GM18517 (cell line): ENCODE measurements around the gene PRR27.

Experiments
- ATAC-seq: cut with Tn5 transposase; IDR thresholded peaks from one replicate; pipeline ENCODE4 v1.9.1; 2021; ENCODE audit warnings: mild to moderate bottlenecking, moderate library complexity; ENCODE audit not compliant: unreplicated experiment

Gene PRR27

GRCh38 chr4:70153937-70154336 is at the start of gene PRR27:
TSS of gene PRR27 (plus strand) at chr4:70154237. CDS start at chr4:70154376, 139 bp downstream.
- ATAC-seq = no peak

DNA sequence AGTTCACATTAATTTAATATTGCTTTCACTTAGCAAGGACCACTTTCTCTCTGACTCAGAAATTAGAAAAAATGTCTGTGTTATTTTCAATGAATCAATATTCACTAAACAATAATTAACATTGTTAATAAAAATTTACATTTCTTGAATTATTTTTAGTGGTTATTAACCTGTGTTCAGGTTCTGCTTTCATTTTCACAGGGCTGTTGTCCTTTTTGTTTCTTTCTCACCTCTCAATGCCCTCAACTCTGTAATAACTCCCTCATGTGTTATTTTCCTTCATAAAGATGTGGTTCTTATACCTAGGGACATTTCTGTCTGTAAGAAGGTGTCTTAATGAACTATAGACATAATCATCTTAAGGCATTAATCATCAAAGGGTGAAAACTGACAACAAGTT is 43.1 kb upstream of the PRR27 start:
- no peak for ATAC-seq

GRCh38 chr4:70113656-70114055 is 40.4 kb upstream of the PRR27 start:
- no peak for ATAC-seq

- no peak for ATAC-seq
These were observed 39.9 kb upstream of the PRR27 start for GRCh38 chr4:70114096-70114495.

DNA sequence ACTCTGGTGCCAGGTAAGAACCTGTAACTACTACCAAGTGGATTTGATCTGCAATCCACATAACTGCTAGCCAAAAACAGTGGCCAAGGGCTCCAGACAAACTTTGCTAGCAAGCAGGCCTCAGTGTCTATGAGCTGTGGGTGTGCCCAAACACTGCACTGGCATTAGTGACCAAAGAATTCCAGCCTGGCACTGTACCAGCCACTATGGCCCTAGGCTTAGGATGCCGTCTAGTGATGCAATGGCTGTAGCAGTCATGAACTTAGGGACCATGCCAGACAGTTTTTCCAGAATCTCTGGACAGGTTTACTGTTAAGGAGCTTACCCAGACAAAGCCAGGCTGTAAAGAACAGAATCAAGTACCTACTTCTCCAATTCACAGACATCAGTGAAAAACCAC is 33.7 kb upstream of the PRR27 start:
- ATAC-seq = no peak

DNA sequence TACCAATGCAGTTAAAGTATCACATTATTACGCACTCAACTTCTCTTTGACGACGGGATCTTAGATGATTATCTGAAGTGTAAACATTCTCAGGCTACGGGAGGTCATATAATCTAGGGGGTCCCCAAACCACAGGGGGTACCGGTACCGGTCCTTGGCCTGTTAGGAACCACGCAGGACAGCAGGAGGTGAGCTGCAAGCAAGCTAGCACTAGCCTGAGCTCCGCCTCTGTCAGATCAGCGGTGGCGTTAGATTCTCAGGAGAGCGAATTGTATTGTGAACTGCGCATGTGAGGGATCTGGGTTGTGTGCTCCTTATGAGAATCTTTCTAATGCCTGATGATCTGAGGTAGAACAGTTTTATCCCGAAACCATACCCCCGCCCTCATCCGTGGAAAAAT is 20.6 kb upstream of the PRR27 start:
- ATAC-seq = no peak

- ATAC-seq = no peak
These were observed 15.3 kb upstream of the PRR27 start for GRCh38 chr4:70138751-70139150.

DNA sequence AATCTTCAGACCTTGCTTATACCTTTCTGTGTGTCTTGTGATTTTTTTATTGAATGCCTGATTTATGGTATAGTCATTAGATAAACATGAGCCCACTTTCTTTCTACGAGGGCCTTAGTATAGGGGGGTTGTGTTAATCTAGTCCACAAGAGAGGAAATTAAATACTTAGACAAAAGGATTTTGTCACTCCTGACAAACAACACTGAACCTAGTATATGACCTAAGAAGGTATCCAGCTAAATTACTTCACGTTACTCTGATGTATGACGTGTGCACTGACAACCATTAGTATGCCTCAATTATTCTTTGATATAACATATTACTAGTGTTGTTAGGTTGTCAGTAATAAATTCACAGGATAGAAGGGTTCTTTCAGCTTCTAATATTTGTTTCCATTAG is 2.8 kb upstream of the PRR27 start:
- no peak for ATAC-seq

- ATAC-seq = no peak
These were observed 1.9 kb upstream of the PRR27 start for GRCh38 chr4:70152088-70152487.

- ATAC-seq = no peak
These were observed 4.5 kb downstream of the PRR27 start for GRCh38 chr4:70158576-70158975.

DNA sequence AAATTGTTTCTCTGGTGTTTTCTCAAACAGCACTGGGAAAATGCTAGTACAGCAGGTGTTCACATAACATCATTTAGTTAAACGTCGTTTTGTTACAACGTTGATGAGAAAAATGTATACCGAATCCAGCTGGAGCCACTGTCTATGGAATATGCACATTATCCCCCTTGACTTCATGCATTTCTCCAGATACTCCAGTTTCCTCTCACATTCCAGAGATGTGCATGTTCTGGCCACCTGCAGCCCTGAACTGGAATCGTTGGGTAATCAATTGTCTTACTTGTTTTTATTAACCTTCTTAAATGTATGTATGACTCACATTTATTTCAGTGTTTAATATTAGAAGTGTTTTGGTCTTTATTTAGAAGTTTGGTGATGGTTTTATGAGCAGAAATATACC is 23.1 kb downstream of the PRR27 start:
- ATAC-seq = no peak

GRCh38 chr4:70178075-70178660 is 24.1 kb downstream of the PRR27 start:
- no peak for ATAC-seq

DNA sequence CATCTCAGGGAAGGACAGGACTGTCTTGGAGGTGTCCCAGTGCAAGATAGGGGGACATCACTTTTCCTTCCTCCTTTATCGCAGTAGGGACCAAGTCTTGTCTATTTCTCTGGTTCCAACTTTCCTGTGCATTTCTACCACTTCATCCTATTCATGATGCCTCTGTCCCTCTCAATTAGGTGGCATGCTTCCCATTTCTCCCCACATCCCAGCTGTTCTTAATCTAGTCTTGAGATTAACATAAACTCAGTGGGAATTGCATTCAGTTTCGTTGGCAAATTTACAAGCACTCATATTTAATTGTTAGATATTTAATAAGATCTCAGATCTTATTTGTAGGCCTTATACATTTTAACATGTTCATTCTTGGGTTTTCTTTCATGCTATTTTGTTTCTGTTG is 25.8 kb downstream of the PRR27 start:
- ATAC-seq = no peak

DNA sequence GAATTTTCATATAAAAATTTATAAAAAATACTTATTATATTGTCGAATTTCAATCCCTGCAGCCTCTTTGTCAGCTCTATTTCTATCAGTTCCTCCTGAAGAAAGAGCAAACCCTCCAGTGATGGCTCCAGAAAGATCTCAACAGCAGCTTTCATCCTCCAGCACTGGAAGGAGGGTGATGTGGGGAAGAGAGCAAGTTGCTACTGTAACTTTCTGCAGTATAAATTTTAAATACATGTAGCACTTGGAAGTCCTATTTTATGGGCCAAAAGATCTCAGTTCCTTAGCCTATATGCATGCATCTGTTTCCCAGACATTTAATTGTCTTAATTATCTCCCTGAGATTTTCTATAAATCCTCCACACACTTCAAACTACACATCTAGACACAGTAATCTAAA is 27.8 kb downstream of the PRR27 start:
- ATAC-seq = no peak

DNA sequence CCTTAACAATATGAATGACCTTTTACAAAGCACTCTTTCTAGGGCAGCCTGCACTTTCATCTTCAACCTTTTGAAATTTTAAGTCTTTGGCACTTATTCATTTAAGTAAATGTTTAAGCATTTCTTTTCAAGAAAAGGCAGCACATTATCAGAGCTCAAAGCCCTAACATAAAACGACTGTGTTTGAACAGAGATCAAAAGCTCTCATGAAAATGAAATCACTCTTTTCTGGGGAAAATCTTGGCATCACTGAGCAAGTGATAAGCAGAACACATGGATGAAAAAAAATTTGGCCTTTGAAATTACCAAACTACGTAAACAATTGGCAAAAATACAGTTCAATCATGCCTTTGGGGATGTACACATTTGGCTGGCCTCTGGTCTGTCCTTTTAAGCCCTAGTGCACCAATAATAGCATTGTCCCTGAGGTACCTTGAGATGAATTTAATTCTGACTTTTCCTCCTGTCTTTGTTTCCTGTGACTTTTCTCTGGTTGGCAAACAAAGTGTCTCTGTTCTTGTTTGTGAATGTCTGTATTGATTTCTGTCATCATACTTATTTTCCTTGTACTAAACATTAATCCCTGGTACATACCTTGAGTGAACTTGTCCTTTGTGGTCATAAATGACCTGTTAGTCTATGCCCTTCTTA is 28.6 kb downstream of the PRR27 start:
- ATAC-seq = no peak

GRCh38 chr4:70183168-70183939 is 29.3 kb downstream of the PRR27 start:
- ATAC-seq = no peak

- ATAC-seq = no peak
These were observed 29.9 kb downstream of the PRR27 start for GRCh38 chr4:70183940-70184246.

GRCh38 chr4:70187216-70187615 is 33.2 kb downstream of the PRR27 start:
- ATAC-seq = no peak

DNA sequence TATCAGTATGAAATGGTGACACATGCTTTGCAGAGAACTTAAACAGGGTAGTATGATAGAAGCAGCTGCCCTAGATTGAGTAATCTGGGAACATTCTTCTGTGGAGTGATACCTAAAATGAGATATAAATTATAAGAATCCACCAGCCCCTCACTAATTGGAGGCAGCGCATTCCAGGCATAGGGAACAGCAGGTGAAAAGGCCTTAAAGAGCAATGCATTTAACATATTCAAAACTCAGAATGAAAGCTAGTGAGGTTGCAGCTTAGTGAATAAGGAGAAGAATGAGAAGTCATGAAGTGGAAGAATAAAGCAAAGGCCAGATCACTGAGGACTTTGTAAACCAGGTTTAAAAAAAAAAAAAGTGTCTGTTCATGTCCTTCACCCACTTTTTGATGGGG is 36.5 kb downstream of the PRR27 start:
- ATAC-seq = no peak

DNA sequence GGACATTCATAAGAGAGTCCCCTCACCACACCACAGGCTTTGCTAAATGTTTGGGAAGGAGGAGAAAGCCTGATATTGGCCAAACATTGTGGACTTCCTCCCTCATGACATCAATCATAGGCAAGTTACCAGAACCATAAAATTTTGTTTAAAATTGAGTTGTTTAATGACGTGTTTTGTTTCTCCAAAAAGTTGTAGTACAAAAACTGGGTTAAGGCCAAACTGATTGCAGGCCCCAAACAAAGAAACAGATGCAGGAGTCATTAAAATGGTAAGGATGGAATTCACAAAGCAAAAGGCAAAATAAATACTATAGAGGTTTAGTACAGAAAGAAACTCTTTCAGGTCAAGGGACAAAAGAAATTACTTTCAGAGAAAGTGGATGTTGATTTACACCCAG is 37.6 kb downstream of the PRR27 start:
- no peak for ATAC-seq

DNA sequence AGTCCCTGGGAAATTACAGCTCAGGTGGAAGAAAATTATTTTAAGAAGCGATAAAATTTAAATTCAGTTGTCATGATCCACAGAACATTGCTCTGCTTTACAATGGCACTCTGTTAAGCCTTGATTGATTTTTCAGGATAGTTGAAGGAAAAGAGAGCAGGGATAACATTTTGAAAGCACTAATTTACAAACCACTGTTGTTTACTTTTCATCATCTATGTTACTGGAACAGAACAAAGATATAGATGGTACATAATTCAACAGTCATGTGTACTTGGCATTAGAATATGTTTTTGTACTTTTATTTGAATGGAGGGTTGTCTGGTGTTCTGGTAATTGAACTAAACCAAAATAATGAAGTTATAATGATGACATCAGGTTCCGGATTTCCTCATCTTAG is 38.9 kb downstream of the PRR27 start:
- no peak for ATAC-seq

- no peak for ATAC-seq
These were observed 41.4 kb downstream of the PRR27 start, which contains the start of gene ODAM for GRCh38 chr4:70195425-70195824. TSS of gene ODAM (plus strand) at chr4:70195725. CDS start at chr4:70196544, 819 bp downstream.
